Parathyroid adenoma (tissue), 2 donors: ENCODE results near the gene SLC4A1AP.

Experiments
- H2AFZ ChIP-seq: fragments of 300-600 bp; sonication (generic); one replicate; pipeline ENCODE4 v1.7.0; 2017; ENCODE audit warnings: antibody characterized with exemption, mild to moderate bottlenecking
- H3K27ac ChIP-seq: fragments of 300-600 bp; sonication (generic); one replicate; pipeline ENCODE4 v1.7.0; 2017
- H3K27me3 ChIP-seq: fragments of 300-600 bp; sonication (generic); one replicate; pipeline ENCODE4 v1.7.0; 2017; ENCODE audit warnings: low read length; ENCODE audit not compliant: control insufficient read depth, insufficient read depth
- H3K36me3 ChIP-seq: fragments of 300-600 bp; sonication (generic); one replicate; pipeline ENCODE4 v1.7.0; 2017; ENCODE audit warnings: low read length; ENCODE audit not compliant: control insufficient read depth, insufficient read depth
- H3K4me1 ChIP-seq: fragments of 300-600 bp; sonication (generic); one replicate; pipeline ENCODE4 v1.7.0; 2017; ENCODE audit warnings: control low read depth
- H3K4me2 ChIP-seq: fragments of 300-600 bp; sonication (generic); one replicate; pipeline ENCODE4 v1.7.0; 2017; ENCODE audit warnings: low read length
- H3K4me3 ChIP-seq: fragments of 300-600 bp; sonication (generic); one replicate; pipeline ENCODE4 v1.7.0; 2017; ENCODE audit warnings: low read depth, low read length
- H3K79me2 ChIP-seq: fragments of 300-600 bp; sonication (generic); one replicate; pipeline ENCODE4 v1.7.0; 2017; ENCODE audit warnings: control low read depth
- H3K9ac ChIP-seq: fragments of 300-600 bp; sonication (generic); one replicate; pipeline ENCODE4 v1.7.0; 2017; ENCODE audit warnings: mild to moderate bottlenecking
- H3K9me3 ChIP-seq: fragments of 300-600 bp; sonication (generic); one replicate; pipeline ENCODE4 v1.7.0; 2017; ENCODE audit warnings: low read length; ENCODE audit not compliant: control insufficient read depth
- CTCF ChIP-seq: fragments of 300-600 bp; sonication (generic); IDR thresholded peaks from one replicate; pipeline ENCODE4 v1.7.0; 2017; ENCODE audit warnings: antibody characterized with exemption, mild to moderate bottlenecking
- donor health status: primary hyperparathyroidism.

SLC4A1AP gene

GRCh38 chr2:27651056-27651455 lies 12.6 kb upstream of the SLC4A1AP start:
- no peak overlapping the region for H2AFZ ChIP-seq
- H3K4me1 ChIP-seq, result no peaks in the 10 kb centered on the region
- no peaks in the 10 kb centered on the region for H3K79me2 ChIP-seq
- H3K9me3 ChIP-seq, result no peaks in the 10 kb centered on the region
- no peaks in the 10 kb centered on the region for H3K27me3 ChIP-seq
- TF ChIP-seq CTCF, result no peak
- no peak overlapping the region for H3K27ac ChIP-seq
- no peak overlapping the region for H3K4me2 ChIP-seq
- no peaks in the 10 kb centered on the region for H3K36me3 ChIP-seq
- no peak overlapping the region for H3K4me3 ChIP-seq
- H3K9ac ChIP-seq, result no peak overlapping the region

GRCh38 chr2:27652341-27652740 lies 11.3 kb upstream of the SLC4A1AP start:
- Histone ChIP-seq H3K4me2 (no peak overlapping the region), H3K9me3 (no peaks in the 10 kb centered on the region), H2AFZ (no peak overlapping the region), H3K79me2 (no peaks in the 10 kb centered on the region), H3K9ac (no peak overlapping the region), H3K36me3 (no peaks in the 10 kb centered on the region), H3K4me1 (no peaks in the 10 kb centered on the region), H3K27ac (no peak overlapping the region), H3K27me3 (no peaks in the 10 kb centered on the region), H3K4me3 (no peak overlapping the region)
- TF ChIP-seq CTCF, result no peak

GRCh38 chr2:27652790-27653189 lies 10.9 kb upstream of the SLC4A1AP start:
- H3K4me1 ChIP-seq, result no peaks in the 10 kb centered on the region
- no peaks in the 10 kb centered on the region for H3K36me3 ChIP-seq
- H3K9me3 ChIP-seq, result no peaks in the 10 kb centered on the region
- no peak overlapping the region for H2AFZ ChIP-seq
- H3K27ac ChIP-seq, result no peak overlapping the region
- no peaks in the 10 kb centered on the region for H3K79me2 ChIP-seq
- TF ChIP-seq CTCF, result no peak
- H3K9ac ChIP-seq, result no peak overlapping the region
- no peak overlapping the region for H3K4me2 ChIP-seq
- H3K4me3 ChIP-seq, result no peak overlapping the region
- H3K27me3 ChIP-seq, result no peaks in the 10 kb centered on the region

GRCh38 chr2:27653397-27653796 lies 10.3 kb upstream of the SLC4A1AP start:
- no peak overlapping the region for H2AFZ ChIP-seq
- no peak for TF ChIP-seq CTCF
- no peak overlapping the region for H3K4me3 ChIP-seq
- no peaks in the 10 kb centered on the region for H3K79me2 ChIP-seq
- no peak overlapping the region for H3K27ac ChIP-seq
- no peaks in the 10 kb centered on the region for H3K9me3 ChIP-seq
- H3K27me3 ChIP-seq, result no peaks in the 10 kb centered on the region
- no peak overlapping the region for H3K4me2 ChIP-seq
- no peaks in the 10 kb centered on the region for H3K4me1 ChIP-seq
- H3K36me3 ChIP-seq, result no peaks in the 10 kb centered on the region
- H3K9ac ChIP-seq, result no peak overlapping the region

GRCh38 chr2:27655155-27655951 lies 8.3 kb upstream of the SLC4A1AP start:
- Histone ChIP-seq H2AFZ (no peak overlapping the region), H3K4me3 (no peak overlapping the region), H3K79me2 (no peaks in the 10 kb centered on the region), H3K27ac (no peak overlapping the region), H3K27me3 (no peaks in the 10 kb centered on the region), H3K36me3 (no peaks in the 10 kb centered on the region), H3K9me3 (no peaks in the 10 kb centered on the region), H3K9ac (no peak overlapping the region), H3K4me2 (no peak overlapping the region), H3K4me1 (no peaks in the 10 kb centered on the region)
- no peak for TF ChIP-seq CTCF
